Gastroesophageal sphincter (tissue), 3 donors: Measurements from ENCODE around the gene SEPTIN1.
"Not testable (repeated sequence)": the region's sequence is repeated elsewhere in the genome, so short reads cannot be mapped to it uniquely, and the experiment has no call there.

Experiments used
- EP300 ChIP-seq: sonication (generic); formaldehyde crosslinking; IDR thresholded peaks from one replicate; pipeline ENCODE4 v1.6.1; 2017; ENCODE audit warnings: antibody characterized with exemption, mild to moderate bottlenecking
- POLR2A ChIP-seq, 2 donors: fragments of 450-650 bp; IDR thresholded peaks; one replicate each; pipeline ENCODE4 v1.6.1; 2017; ENCODE audit warnings: antibody characterized with exemption in 2 of 2, mild to moderate bottlenecking in 2 of 2, moderate library complexity in 1 of 2
- TF ChIP-seq, protein P1 (sequence below), 4 experiments: fragments of 200-600 bp in 2 of 4; fragments of 450-650 bp in 2 of 4; sonication (generic) in 1 of 4; IDR thresholded peaks; one replicate each; pipeline ENCODE4 v1.5.1; 2017 to 2019; ENCODE audit warnings: antibody characterized with exemption in 4 of 4, mild to moderate bottlenecking in 2 of 4, moderate library complexity in 2 of 4

DNA sequence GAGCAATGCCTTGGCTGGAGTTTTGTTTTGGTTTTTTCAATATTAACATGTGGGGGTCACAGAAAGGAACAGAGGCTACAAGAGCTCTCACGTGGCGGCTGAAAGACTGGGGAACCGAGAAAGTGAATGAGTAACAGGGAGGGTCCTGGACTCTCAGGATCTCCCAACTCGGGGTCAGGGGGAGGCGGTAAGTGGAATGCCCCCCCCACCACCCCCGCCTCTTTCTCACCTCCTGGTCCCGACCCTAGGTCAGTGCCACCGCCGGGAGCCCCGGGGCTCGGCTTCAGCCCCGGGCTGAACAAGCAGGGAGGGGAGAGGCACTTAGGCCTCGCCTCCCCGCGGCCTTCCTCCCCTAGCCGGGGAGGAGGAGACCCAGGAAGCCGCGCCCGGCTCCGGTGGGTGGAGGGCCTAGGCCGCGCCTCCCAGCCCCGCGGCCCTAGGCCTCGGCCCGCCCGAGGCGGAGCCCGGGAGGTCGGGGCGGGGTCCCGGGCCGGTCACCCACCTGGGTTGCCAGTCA, 47.8 kb downstream of the SEPTIN1 start:
- TF ChIP-seq, protein P1, sequence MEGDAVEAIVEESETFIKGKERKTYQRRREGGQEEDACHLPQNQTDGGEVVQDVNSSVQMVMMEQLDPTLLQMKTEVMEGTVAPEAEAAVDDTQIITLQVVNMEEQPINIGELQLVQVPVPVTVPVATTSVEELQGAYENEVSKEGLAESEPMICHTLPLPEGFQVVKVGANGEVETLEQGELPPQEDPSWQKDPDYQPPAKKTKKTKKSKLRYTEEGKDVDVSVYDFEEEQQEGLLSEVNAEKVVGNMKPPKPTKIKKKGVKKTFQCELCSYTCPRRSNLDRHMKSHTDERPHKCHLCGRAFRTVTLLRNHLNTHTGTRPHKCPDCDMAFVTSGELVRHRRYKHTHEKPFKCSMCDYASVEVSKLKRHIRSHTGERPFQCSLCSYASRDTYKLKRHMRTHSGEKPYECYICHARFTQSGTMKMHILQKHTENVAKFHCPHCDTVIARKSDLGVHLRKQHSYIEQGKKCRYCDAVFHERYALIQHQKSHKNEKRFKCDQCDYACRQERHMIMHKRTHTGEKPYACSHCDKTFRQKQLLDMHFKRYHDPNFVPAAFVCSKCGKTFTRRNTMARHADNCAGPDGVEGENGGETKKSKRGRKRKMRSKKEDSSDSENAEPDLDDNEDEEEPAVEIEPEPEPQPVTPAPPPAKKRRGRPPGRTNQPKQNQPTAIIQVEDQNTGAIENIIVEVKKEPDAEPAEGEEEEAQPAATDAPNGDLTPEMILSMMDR (IDR thresholded peaks at IDR 0.05) = not testable (repeated sequence)
- TF ChIP-seq EP300; POLR2A (IDR thresholded peaks at IDR 0.05): not testable (repeated sequence)
